Brain pericyte (primary cell): Measurements from ENCODE around the gene GXYLT2.
A peak's percentile ranks its signal among the peaks of the same experiment; 100 is the strongest.

Source experiments
- DNase-seq: peaks from one replicate; pipeline ENCODE4 v3.0.0-alpha.2; 2012; ENCODE audit warnings: low read depth, low spot score

The GXYLT2 gene, protein sequence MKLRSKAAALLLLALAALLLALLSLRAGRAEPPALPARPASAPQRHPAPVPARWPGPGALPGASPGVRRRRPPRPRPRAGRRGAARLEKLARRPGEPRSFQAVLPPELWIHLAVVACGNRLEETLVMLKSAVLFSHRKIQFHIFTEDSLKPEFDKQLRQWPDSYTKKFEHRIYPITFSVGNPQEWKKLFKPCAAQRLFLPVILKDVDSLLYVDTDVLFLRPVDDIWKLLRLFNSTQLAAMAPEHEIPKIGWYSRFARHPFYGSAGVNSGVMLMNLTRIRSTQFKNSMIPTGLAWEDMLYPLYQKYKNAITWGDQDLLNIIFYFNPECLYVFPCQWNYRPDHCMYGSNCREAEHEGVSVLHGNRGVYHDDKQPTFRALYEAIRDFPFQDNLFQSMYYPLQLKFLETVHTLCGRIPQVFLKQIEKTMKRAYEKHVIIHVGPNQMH

DNA sequence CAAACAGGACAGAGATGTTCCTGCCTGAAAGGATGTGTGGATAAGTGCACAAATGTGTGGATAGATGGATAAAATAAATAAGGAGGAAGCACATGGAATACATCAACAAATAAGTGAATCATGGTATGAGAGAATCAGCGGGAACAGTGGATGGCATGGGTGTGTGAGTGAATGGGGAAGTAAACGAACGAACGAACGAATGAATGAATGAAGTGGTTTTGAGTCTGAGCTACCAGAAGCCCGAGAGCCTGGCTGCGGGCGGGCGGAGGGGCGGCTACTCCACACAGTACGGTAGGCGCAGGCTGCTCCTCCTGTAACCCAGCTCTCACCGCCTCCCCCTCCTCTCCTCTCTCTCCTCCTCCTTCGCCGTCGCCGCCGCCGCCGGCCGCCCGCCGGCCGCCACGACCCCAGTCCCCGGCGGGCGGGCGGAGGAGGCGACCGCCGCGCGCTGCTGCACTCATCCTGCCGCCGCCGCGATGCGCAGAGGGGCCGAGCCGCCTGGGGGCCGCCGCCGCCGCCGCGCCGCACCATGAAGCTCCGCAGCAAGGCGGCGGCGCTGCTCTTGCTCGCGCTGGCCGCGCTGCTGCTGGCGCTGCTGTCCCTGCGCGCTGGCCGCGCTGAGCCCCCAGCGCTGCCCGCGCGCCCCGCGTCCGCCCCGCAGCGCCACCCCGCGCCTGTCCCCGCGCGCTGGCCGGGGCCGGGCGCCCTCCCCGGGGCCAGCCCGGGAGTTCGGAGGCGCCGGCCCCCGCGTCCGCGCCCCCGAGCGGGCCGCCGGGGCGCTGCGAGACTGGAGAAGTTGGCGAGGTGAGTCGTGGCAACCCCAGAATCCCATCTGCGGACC lies at the start of gene GXYLT2:
Gene GXYLT2 (plus strand): TSS at position 342 of the 841 bp plus-strand sequence. CDS start 188 bp downstream, at position 530.
- no peak for DNase-seq

DNA sequence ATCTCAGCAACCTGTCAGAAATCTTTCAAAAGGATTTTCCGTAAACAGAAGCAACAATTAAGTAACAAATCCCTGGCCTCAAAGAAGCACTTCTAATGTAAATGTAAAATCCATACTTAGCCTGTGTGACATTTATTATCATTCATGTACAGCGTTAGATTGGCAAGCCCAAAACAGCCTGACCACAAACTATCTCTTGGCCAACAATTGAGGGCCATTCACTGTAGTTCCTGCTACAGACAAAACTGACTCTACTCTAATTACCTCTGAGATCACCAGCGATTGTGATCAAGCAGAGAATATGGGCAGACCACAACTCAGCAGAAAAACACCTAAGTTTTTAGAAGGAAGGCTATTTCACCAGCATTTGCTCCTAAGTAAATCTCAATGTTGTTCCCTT lies 48.8 kb upstream of the GXYLT2 start:
- no peak for DNase-seq

DNA sequence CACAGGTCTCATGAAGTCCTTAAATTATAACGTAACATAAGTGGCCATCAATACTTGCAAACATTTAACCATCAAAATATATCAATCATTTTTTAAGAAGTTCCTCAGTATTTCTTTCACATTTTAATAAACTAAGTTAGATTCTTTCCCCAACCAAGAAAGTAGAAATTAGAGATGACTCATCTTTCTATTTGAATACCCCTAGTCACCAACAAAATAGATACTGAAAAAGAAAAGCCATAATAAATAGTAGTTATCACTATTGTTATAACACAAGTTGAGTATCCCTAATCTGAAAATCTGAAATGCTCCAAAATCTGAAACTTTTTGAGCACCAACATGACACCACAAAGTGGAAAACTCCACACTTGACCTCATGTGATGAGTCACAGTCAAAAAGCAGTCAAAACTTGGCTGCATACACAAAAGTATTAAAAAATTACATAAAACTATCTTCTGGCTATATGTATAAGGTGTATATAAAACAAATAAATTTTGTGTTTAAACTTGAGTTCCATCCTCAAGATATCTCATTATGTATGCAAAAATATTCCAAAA lies 43.3 kb upstream of the GXYLT2 start:
- no peak for DNase-seq

DNA sequence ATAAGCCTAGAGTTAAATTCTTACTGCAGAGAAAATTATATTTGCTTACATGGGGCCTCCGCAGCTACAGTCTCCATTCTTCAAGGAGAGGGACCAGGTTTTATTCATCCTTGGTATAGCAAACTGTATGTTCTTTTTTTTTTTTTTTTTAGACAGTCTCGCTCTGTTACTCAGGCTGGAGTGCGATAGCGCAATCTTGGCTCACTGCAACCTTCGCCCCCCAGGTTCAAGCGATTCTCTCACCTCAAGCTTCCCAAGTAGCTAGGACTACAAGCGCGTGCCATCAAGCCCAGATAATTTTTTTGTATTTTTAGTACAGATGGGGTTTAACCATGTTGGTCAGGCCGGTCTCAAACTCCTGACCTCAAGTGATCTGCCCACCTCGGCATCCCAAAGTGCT lies 41.7 kb upstream of the GXYLT2 start:
- DNase-seq, result no peak

DNA sequence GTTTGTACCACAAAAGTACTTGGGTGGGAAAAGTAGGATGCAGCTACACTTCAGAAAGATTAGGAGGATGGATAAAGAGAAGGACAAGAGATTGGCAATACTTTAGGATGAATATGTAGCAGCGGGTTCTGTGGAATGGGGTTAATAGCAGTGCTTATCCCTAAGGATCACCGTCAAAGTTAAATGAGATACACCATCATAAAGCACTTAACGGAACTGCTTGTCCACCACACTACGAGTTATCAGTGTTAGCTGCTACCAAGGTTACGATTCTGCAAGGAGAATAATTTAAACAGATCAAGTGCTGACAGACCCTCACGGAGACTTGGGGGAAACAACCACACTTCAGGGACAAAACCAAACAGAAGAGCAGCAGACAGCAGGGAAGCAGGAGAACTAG lies 40.6 kb upstream of the GXYLT2 start:
- no peak for DNase-seq

DNA sequence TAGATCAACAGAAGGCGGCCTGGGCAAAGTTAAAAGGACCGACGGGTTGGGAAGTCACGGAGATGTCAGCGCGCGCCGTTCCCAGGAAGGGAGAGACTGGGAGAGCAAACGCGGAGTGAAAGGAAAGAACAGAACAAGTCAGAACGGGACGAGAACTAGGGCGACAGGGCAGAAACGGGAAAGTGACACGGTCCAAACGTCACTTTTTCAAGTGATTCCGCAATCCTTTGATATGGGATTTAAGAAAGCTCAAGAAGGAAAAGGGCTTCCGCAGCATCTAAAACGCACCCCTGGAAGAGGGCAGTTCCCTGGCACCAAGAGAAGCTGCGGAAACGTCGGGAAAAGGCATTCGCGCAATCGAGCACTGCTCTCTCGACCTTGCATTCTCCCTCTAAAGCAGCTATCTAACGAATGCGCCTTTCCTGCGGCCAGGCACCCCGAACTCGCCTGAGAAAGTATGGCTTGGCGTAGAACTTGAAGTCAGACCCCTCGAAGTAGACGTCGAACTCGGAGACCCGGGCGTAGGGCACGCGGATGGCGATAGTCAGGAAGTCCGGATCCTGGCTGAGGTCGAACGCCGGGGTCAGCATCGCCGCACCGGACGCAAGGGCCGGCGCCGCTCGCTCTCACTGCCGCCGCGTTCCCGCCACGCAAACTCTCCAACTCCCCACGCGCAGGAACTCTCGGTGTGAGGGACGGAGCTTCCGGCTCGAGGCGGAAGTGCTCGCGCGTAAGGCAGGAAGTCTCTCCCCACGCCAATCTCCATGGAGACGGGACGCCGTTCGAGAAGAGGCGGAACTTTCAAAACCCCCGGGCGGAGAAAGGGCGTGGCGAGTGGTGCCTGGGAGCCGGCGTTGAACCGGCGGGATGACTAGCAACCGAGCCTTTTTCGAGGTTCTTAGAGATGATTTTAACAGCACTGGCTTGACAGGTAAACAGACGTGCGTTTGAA lies 39.8 kb upstream of the GXYLT2 start, which contains the start of gene SHQ1:
Gene SHQ1 (minus strand): TSS at position 695 of the 952 bp plus-strand sequence. CDS start 105 bp downstream, at position 590.
- DNase-seq, result peak; percentile 75

DNA sequence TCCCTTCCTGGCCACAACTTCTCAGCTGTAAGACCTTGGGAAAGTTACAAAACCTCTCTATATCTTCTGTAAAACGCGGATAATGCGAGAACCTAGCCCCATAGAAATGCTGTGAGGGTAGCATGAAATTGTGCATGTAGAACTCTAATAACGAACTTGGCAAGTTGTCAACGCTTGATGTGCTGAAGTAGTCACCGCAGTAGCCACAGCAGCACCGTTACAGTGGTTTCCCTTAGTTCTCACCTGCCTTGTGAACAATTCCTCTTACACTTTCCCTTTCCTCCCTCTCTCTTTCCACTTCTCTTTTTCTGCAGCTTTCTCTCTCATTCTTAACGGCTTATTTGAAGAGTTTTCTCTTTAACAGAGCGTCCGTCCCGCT lies 39.2 kb upstream of the GXYLT2 start:
- no peak for DNase-seq

DNA sequence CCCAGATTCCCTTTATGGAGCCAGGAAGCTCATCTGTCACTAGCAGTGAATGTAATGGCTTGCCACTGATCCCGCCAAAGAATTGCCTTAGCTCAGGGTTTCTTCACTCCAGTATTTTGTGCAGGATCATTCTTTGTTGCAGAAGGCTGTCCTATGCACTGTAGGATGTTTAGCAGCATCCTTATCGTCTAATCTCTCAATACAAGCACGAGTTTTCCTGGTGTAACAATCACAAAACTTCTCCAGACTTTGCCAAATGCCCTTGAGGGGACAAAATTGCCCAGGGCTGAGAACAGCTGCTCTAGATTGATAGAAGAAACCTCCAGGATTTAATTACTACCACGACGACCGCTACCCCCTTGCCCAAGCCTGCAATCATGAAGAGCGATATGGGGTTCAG lies 32.8 kb upstream of the GXYLT2 start:
- no peak for DNase-seq

DNA sequence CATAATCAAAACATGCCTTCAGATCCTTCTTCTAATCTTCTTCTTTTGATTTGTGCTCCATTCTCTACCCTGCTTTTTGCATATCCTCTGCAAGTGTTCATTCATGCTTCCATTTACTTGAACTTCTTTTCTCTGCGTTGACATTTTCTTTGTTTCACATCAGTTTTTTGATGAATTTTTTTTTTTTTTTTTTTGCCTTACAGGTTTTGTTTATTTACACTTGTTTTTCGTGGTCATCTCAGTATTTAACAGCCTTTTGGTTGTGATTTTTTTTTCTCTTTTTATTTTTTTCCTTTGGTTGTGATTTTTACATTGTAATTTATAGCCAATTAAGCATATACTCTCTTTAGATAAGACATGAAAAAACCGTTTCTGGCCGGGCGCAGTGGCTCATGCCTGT lies 27.8 kb upstream of the GXYLT2 start:
- DNase-seq, result no peak

DNA sequence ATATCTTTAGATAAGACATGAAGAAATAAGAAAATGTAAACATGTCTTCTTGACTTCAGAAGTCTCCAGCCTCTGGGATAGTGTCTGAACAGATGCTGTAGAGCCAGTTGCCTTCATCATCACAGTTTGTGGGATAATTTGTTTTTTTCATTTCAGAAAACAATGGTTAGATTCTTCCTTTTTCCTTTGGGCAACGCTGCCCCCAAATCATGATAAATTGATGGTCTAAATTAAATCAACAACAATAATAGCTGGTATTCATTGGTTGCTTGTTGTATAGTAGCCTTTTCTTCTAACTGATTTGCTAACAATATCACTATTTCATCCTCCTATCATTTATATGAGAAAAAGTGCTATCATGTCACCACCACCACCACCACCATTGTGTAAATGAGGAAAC lies 27.0 kb upstream of the GXYLT2 start:
- no peak for DNase-seq

DNA sequence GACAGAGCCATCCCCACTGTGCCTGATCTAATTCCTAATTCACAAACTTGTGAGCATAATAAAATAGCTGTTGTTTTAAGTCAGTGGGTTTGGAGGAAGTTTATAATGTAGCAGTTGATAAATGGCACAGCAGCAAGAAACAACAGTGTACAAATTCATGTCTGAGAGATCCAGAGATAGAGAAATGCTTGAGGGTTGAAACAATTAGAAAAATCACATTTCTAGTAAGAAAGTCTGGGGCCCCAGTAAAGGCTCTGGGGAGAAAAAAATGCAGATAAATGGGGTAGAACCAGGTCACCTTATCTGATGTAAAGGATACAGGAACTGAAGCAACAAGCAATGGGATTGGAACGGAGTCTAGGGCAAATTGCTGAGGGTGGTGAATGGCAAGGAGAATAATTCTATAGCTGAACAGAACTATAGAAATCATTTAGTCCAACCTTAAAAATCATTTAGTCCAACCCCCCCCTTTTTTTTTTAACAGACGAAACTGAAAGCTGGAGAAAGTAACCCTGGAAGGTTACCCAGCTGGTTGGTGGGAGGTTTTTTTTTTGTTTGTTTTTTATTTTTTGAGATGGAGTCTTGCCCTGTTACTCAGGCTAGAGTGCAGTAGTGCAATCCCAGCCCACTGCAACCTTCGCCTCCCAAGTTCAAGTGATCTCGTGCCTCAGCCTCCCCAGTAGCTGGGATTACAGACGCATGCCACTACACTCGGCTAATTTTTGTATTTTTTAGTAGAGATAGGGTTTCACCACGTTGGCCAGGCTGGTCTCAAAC lies 25.3 kb upstream of the GXYLT2 start:
- no peak for DNase-seq

DNA sequence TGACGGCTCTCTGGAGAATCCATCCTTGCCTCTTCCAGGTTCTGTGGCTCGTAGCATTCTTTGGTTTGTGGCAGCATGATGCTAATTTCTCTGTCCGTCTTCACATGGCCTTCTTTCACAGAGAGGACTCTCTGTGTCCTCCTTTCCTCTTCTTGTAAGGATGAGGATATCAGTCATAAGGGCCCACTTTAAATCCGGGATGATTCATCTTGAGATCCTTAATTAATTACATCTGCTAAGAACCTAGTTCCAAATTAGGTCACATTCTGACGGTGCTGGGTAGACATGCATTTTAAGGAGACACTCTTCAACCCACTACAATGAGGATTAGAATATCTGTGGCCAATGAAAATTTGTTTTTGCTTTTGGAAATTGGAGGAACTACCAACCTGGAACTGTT lies 15.7 kb upstream of the GXYLT2 start:
- no peak for DNase-seq

DNA sequence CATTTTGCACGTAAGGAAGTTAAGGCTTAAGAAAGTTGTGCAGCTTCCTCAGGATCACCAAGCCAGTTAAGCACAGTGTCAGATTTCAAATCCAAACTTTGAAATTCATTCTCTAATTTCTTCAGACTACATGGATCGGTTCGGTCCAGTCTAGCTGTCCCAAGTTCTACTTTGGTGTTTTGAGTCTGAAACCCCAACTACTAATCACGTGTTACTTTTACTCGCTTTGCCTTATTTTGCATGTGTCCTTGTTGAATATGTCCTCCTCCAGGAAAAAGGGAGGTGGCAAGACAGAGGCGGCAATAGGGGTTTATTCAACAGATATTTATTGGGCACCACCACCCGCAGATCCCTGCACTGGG lies 522 bp upstream of the GXYLT2 start:
- no peak for DNase-seq

DNA sequence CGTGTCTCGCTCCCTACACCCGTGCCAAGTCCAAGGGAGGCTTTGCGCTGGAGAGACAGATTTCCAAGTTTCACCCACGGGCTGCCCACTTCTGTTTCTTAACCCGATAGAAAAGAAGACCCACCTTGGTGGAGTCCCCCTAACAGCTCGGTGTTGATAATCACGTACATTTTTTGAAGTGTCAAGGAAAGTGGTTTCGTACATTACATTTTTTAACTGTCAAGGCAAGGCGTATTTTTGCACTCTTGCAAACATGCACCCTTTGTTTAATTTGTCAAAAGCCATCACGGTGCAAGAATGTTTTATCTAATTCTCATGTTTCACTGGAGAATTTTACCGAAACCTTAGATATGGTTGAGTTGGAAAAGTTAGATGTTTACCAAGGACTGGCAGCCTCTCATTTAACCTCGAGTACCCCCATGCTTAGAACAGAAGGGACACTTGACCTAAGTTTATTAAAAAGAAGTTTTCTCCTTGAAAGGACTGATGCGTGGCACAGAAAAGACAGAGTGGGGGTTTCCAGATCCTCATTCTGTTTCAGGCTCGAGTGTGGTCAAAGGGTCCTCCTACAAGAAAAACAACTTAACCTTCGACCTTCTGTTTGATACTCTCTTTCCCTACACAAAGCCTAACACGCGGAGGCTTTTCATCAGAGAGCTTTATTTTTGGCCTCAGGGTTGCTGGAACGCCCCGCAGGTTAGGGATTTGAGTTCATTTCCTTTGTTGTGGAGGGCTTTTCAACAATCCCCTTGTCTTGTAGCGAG lies 882 bp downstream of the GXYLT2 start:
- DNase-seq, result no peak

DNA sequence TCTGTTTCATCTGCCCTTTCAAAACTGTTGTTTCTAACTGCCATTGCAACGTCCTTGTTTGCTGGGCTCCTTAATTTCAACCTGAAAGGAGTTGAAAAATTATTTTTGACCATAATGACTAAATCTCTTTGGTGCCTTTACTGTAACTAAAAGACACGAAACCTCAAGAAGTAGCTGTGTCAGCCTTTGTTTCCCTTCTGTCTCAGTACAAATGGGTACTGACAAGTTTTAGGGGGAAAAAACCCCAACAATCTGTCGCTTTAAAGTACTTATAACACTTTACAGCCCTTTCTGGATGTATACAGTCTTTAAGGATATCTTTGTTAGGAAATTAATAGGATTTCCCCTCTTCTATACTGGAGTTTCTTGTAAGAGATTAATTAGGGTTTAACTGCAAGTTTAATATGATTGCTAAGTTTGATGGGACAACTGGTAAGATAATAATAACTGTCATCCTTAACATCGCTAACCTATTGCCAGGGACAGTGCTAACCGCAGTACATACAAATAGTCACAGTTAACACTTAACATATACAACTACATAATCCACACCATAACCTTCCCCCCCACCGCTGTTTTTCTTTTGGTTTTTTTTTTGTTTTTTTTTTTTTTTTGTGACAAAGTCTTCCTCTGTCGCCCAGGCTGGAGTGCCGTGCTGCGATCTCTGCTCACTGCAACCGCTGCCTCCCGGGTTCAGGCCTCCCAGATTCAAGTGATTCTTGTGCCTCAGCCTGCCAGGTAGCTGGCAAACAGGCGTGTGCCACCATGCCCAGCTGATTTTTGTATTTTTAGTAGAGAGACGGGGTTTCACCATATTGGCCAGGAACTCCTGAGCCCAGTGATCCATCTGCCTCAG lies 1.7 kb downstream of the GXYLT2 start:
- no peak for DNase-seq

DNA sequence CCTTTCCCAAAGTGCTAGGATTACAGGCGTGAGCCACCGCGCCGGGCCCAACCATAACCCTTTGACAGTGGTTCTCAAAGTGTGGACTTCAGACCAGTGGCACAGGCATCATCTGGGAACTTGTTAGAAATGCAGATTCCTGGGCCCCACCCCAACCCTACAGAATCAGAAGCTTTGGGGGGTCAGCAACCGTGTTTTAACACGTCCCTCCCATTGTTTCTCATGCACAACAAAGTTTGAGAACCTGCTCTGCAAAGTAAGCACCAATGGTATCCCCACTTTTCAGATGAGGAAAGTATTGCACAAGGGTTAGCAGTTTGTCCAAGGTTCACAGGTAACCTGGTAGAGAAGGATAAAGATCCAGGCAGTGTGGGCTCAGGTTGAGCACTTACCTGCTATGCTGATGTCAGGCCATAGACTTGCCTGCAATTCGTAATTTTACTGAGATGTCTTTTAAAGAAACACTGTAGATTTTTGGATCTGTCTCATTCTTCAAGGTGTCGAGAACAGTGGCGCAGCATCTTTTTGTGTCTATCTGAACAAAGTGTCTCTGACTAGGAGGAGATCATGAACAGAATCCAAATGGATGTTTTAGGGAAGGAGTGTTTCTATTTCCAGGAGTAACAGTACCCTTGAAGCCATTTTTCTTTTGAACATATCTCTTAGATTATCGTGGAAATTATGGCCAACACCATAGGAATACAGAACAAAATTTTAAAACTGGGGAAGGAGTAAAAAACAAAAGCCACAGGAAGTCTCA lies 2.5 kb downstream of the GXYLT2 start:
- no peak for DNase-seq

DNA sequence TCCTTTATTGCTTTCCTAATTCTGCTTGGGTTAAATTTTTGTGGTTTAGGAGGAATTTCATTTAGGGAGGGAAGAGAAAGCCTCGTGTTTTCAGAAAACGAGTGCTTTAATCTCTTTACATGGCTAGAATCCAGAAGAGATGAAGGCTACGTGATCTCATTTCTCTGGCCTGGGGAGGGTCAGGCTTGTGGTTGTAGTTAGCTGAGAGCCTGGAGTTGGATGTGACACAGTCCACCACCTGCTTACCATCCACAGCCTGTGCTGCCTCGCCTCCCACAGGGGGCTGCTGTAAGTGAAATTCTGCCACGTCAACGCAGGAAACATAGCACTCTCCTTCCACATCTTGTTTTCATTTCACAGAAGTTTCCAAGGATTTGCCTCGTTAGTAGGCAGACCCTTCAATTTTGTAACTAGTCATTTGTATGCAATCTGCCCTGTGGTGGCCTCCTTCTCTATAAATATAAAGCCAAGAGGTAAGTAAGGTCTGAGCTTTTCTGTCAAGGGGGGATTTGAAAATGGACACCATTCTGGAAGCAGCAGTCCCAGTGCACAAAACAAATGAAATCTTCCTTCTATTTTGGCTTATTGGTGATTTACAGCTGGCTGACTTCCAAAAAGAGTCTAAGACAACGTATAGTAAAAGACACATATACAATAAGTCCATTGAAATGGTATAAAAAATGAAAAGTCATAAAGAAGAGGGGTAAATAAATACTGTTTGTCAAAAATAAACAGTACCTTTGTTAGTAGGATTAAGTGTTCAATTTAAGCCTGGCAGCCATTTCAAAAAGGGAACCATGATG lies 3.4 kb downstream of the GXYLT2 start:
- DNase-seq, result peak; percentile 89
